OCI-LY3 (cell line): ENCODE data around the gene MARK3.

Experiments used
- H2AFZ ChIP-seq: fragments of 200-600, 300-600 bp; shearing (Covaris generic); 2 replicates; pipeline ENCODE4 v1.6.0; 2014; ENCODE audit warnings: antibody characterized with exemption, low read depth, low read length
- H3K27ac ChIP-seq: fragments of 200-600, 300-600 bp; sonication (generic); 2 replicates; pipeline ENCODE4 v1.5.1; 2014; ENCODE audit warnings: mild to moderate bottlenecking, low read length, moderate library complexity, mixed read lengths
- H3K27me3 ChIP-seq: fragments of 200-600, 300-600 bp; sonication (generic); 2 replicates; pipeline ENCODE4 v1.6.1; 2014; ENCODE audit warnings: low read depth, low read length, mixed read lengths
- H3K36me3 ChIP-seq: fragments of 200-600, 300-600 bp; sonication (generic); replicated peaks from 2 replicates; pipeline ENCODE3; 2014; ENCODE audit warnings: low read depth, low read length, mixed read lengths
- H3K4me1 ChIP-seq: fragments of 300-600, 200-600 bp; sonication (generic); 2 replicates; pipeline ENCODE4 v1.6.1; 2014; ENCODE audit warnings: low read length, mixed read lengths
- H3K4me2 ChIP-seq: fragments of 200-600, 300-600 bp; sonication (generic); 2 replicates; pipeline ENCODE4 v1.6.1; 2014; ENCODE audit warnings: low read length, mixed read lengths
- H3K4me3 ChIP-seq: fragments of 300-600, 200-600 bp; sonication (generic); 2 replicates; pipeline ENCODE4 v1.5.1; 2014; ENCODE audit warnings: antibody characterized with exemption, mild to moderate bottlenecking, low read length, moderate library complexity
- H3K79me2 ChIP-seq: fragments of 300-600, 200-600 bp; shearing (Covaris generic); 2 replicates; pipeline ENCODE4 v1.6.1; 2014; ENCODE audit warnings: mild to moderate bottlenecking, low read length, mixed read lengths
- H3K9ac ChIP-seq: fragments of 300-600, 200-600 bp; shearing (Covaris generic); 2 replicates; pipeline ENCODE4 v1.6.0; 2014; ENCODE audit warnings: mild to moderate bottlenecking, low read length, moderate library complexity
- H3K9me3 ChIP-seq: fragments of 200-600, 300-600 bp; shearing (Covaris generic); 2 replicates; pipeline ENCODE4 v1.6.1; 2014; ENCODE audit warnings: low read length, mixed read lengths; ENCODE audit not compliant: insufficient read depth
- H4K20me1 ChIP-seq: fragments of 200-600, 300-600 bp; sonication (generic); 2 replicates; pipeline ENCODE4 v1.6.1; 2016; ENCODE audit warnings: low read length, mixed read lengths; ENCODE audit not compliant: insufficient read depth
- EZH2phosphoT487 ChIP-seq: fragments of 200-600 bp; shearing (Covaris generic); IDR thresholded peaks from 2 replicates; pipeline ENCODE4 v1.6.1; 2018; ENCODE audit warnings: antibody characterized with exemption, mixed run types, low read depth
- TF ChIP-seq, protein P1 (sequence below): fragments of 200-600, 300-600 bp; sonication (generic); IDR thresholded peaks from 2 replicates; pipeline ENCODE4 v1.5.1; 2014; ENCODE audit warnings: antibody characterized with exemption, low read length, low read depth

MARK3 gene

DNA sequence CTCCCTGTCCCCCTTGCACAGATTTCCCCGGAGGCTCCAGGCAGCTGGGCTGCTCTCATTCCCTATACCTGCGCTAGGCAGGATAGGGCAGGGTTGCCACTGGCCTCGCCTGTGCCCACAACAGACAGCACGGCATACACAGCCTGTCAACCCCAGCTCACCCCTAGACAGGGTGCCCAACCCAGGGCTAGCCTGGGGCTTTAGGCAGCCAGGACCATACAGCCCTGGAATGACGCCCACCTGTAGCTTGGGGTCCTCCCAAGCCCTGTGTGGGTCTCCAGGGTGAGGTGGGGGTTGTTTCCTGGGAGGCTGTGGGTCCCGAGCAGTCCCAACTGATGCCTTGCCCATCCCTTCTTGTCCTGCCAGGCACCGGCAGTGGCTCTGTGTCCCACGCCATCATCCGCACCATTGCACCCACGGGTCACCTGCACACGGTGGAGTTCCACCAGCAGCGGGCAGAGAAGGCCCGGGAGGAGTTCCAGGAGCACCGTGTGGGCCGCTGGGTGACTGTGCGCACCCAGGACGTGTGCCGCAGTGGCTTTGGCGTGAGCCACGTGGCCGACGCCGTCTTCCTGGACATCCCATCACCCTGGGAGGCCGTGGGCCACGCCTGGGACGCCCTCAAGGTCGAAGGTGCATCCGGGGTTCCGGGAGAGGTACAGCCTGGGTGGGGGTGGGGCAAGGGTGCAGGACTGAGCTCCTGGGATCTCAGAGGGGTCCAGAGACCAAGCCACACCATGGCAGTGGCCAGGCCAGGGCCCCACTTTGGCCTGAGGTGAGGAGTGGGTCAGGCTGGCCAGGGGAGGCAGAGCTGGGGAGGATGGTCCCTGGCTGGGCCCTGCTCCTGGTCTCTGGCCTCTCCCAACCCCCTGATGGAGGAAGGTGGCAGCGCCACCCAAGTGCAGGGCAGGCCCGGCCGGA lies 147.3 kb downstream of the MARK3 start:
- H2AFZ ChIP-seq = no peak overlapping the region
- H3K4me1 ChIP-seq = peaks cover 31% of the 10 kb centered on the region
- TF ChIP-seq, protein P1, sequence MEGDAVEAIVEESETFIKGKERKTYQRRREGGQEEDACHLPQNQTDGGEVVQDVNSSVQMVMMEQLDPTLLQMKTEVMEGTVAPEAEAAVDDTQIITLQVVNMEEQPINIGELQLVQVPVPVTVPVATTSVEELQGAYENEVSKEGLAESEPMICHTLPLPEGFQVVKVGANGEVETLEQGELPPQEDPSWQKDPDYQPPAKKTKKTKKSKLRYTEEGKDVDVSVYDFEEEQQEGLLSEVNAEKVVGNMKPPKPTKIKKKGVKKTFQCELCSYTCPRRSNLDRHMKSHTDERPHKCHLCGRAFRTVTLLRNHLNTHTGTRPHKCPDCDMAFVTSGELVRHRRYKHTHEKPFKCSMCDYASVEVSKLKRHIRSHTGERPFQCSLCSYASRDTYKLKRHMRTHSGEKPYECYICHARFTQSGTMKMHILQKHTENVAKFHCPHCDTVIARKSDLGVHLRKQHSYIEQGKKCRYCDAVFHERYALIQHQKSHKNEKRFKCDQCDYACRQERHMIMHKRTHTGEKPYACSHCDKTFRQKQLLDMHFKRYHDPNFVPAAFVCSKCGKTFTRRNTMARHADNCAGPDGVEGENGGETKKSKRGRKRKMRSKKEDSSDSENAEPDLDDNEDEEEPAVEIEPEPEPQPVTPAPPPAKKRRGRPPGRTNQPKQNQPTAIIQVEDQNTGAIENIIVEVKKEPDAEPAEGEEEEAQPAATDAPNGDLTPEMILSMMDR = no peak
- no peak for TF ChIP-seq EZH2phosphoT487
- H3K36me3 ChIP-seq = peaks cover 37% of the 10 kb centered on the region
- no peak overlapping the region for H3K4me3 ChIP-seq
- no peak overlapping the region for H3K9ac ChIP-seq
- no peak overlapping the region for H3K4me2 ChIP-seq
- H4K20me1 ChIP-seq = peaks cover 3% of the 10 kb centered on the region; the same call in 1 of the 2 replicates
- H3K79me2 ChIP-seq = peaks cover 52% of the 10 kb centered on the region
- no peaks in the 10 kb centered on the region for H3K9me3 ChIP-seq
- H3K27me3 ChIP-seq = no peaks in the 10 kb centered on the region
- H3K27ac ChIP-seq = no peak overlapping the region

DNA sequence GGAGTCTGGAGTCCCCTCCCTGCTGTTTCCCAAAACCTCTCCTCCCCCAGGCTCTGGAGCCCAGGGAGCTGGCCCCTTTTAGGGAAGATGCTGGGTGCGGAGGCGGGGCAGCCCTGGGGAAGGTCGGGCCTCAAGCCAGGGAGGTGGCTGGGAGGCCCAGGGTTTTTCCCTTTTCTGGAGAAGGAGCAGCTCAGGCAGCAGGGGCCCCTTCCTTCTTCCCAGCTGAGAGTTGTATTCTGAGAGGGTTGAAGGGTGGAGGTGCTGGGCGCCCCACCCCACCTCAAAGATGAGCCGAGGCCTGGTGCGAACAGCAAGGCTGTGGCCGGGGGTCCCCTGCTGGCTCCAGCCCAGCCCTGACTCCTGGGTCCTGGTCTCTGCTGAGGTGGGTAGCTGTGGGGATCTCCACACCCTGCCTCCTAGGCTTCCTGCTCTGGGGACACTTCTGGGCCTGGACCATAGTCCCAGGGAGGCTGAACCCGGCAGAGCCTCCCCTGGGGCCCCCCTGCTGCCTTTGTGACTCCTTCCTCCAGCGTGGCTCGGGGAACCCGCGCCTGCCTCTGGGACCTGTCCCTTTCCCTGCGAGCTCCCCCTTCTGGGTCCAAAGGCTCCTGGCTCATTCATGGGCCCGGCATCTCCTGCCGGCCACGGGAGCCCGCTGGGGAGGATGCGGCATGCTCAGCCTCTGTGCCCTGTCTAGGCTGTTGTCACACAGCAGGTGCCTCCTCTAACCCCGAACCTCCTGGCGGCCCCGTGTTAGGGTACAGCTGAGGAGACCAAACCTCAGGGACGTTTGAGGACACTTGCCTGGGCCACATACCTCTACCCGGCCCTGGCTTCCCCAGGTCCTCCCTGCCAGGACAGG lies 148.2 kb downstream of the MARK3 start:
- Histone ChIP-seq H3K27ac (no peak overlapping the region), H3K9ac (no peak overlapping the region), H2AFZ (no peak overlapping the region), H3K27me3 (no peaks in the 10 kb centered on the region), H3K4me3 (no peak overlapping the region), H3K36me3 (peaks cover 39% of the 10 kb centered on the region), H3K79me2 (peaks cover 45% of the 10 kb centered on the region), H3K4me1 (peaks cover 26% of the 10 kb centered on the region), H4K20me1 (peaks cover 3% of the 10 kb centered on the region; the same call in 1 of the 2 replicates), H3K9me3 (no peaks in the 10 kb centered on the region), H3K4me2 (no peak overlapping the region)
- TF ChIP-seq, protein P1 = no peak
- TF ChIP-seq EZH2phosphoT487 = no peak

DNA sequence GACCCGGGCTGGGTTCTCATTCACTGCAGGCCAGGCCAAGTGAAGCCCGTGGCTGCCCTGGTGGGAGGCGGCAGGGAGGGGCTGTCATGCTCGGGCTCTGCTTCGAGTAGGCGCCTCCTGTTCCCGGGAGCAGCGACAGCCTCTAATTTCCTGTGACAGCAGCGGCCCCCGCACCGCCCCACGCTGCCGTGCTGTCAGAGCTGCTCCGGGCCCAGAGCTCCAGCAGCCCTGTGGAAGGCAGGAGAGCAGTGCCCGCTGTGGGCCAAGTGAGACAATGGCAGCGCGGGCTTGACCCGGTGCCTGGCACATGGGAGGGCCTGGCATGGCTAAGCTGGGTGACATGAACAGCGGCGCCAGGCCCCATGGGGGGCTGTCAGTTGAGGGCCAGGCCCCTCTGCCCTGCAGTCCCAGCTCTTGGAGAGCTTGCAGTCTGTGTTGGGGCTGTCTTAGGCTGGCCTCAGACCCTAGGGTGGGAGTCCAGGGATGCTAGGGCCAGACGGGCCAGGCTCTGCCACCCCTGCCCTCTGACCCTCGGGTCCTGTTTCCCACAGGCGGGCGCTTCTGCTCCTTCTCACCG lies 148.9 kb downstream of the MARK3 start:
- Histone ChIP-seq H3K36me3 (peaks cover 39% of the 10 kb centered on the region), H3K27me3 (no peaks in the 10 kb centered on the region), H3K27ac (no peak overlapping the region), H3K4me1 (peaks cover 26% of the 10 kb centered on the region), H3K4me2 (no peak overlapping the region), H3K9me3 (no peaks in the 10 kb centered on the region), H2AFZ (no peak overlapping the region), H3K79me2 (peaks cover 39% of the 10 kb centered on the region), H3K9ac (no peak overlapping the region), H4K20me1 (peaks cover 3% of the 10 kb centered on the region; the same call in 1 of the 2 replicates), H3K4me3 (no peak overlapping the region)
- TF ChIP-seq, protein P1 = no peak
- no peak for TF ChIP-seq EZH2phosphoT487
